ENCODE results near the gene RAD23B. TPM values are rescaled to one million over a fixed set of nuclear protein-coding genes. Genes with fewer than 3 reads are reported as not detected.

The RAD23B gene
- total and polyA plus RNA-seq, 2 of the 13 experiments (the other 11 are each of a cell fraction or from before 2014, with no cell fraction given) = 133 to 156 TPM

- TF ChIP-seq ELF1 (CRISPR knock-in tag; IDR thresholded peaks at IDR 0.05) (peak; percentile 52; the same call in 1 of the 2 replicates), ZFP91 (CRISPR knock-in tag; IDR thresholded peaks at IDR 0.05; ENCODE audit: borderline replicate concordance) (peak; percentile 88), SMARCE1 (IDR thresholded peaks at IDR 0.05; ENCODE audit: borderline replicate concordance) (no peak), ZNF792 (CRISPR knock-in tag; IDR thresholded peaks at IDR 0.05) (0 out of 2 replicates have a peak, but pooled peaks have one; percentile 16), MXI1 (IDR thresholded peaks at IDR 0.05; ENCODE audit: borderline replicate concordance, low read depth, low read length) (no peak; the same call in 2 of the 3 replicates), ZSCAN21 (CRISPR knock-in tag; IDR thresholded peaks at IDR 0.05; ENCODE audit: borderline replicate concordance) (peak; percentile 82), ZHX1 (CRISPR knock-in tag; IDR thresholded peaks at IDR 0.05; ENCODE audit: low read depth) (peak; percentile 40), HINFP (CRISPR knock-in tag; IDR thresholded peaks at IDR 0.05; ENCODE audit: low read depth) (peak; percentile 78), ZGPAT (CRISPR knock-in tag; IDR thresholded peaks at IDR 0.05) (peak; percentile 85), MBD4 (IDR thresholded peaks at IDR 0.05; ENCODE audit: borderline replicate concordance, low read length) (no peak), RAD21 (CRISPR knock-in tag; IDR thresholded peaks at IDR 0.05) (peak; percentile 62; the same call in 1 of the 2 replicates), ISL2 (CRISPR knock-in tag; IDR thresholded peaks at IDR 0.05) (peak; percentile 63; the same call in 1 of the 2 replicates), KLF12 (CRISPR knock-in tag; IDR thresholded peaks at IDR 0.05; ENCODE audit: borderline replicate concordance) (peak; percentile 46; the same call in 1 of the 2 replicates), CREB3 (CRISPR knock-in tag; IDR thresholded peaks at IDR 0.05) (no peak), NBN (conservative IDR thresholded peaks at IDR 0.05) (no peak), REL (CRISPR knock-in tag; conservative IDR thresholded peaks at IDR 0.05) (no peak), BCLAF1 (IDR thresholded peaks at IDR 0.05) (no peak), FOXA3 (CRISPR knock-in tag; IDR thresholded peaks at IDR 0.05) (peak; percentile 44)
These were observed at the start of gene RAD23B (continued) for GRCh38 chr9:107282759-107283622.

Measured in HepG2 (cell line).